Loucy (cell line): ENCODE data around the gene OR52R1.

Experiments
- EZH2phosphoT487 ChIP-seq: fragments of 200-600 bp; IDR thresholded peaks from 2 replicates; pipeline ENCODE4 v1.6.1; 2018; ENCODE audit warnings: antibody characterized with exemption, mild to moderate bottlenecking, moderate library complexity, borderline replicate concordance
- TF ChIP-seq, protein P1 (sequence below): fragments of 200-600 bp; sonication (generic); conservative IDR thresholded peaks from 2 replicates; pipeline ENCODE4 v1.5.1; 2014; ENCODE audit warnings: mild to moderate bottlenecking, antibody characterized with exemption, low read length

DNA sequence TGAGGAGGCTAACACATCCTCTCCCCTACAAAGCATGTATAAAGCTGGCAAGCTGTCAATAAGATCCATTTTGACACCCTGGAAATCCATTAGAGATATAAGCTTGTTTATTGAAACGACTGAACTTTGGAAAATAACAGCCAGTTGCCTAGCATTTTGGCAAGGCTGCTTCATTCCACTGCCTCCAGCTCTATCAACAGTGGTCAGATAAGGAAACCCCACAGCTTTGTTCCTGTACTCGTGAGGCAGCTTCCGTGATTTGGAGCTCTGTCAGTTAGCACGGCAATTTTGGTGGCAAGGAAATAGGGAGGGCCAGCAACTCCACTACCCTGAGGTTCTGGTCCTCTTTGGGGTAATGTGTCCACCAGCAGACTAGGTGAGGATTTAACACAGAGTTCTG, 46.9 kb upstream of the OR52R1 start:
- TF ChIP-seq, protein P1, sequence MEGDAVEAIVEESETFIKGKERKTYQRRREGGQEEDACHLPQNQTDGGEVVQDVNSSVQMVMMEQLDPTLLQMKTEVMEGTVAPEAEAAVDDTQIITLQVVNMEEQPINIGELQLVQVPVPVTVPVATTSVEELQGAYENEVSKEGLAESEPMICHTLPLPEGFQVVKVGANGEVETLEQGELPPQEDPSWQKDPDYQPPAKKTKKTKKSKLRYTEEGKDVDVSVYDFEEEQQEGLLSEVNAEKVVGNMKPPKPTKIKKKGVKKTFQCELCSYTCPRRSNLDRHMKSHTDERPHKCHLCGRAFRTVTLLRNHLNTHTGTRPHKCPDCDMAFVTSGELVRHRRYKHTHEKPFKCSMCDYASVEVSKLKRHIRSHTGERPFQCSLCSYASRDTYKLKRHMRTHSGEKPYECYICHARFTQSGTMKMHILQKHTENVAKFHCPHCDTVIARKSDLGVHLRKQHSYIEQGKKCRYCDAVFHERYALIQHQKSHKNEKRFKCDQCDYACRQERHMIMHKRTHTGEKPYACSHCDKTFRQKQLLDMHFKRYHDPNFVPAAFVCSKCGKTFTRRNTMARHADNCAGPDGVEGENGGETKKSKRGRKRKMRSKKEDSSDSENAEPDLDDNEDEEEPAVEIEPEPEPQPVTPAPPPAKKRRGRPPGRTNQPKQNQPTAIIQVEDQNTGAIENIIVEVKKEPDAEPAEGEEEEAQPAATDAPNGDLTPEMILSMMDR, result no peak
- no peak for TF ChIP-seq EZH2phosphoT487
